GM12801 (cell line): ENCODE results near the gene PRDM16.

ENCODE experiments used
- CTCF ChIP-seq: IDR thresholded peaks from one replicate; pipeline ENCODE4 v1.5.1; 2011; ENCODE audit warnings: control low read depth; ENCODE audit not compliant: insufficient read length; ENCODE audit errors: extremely low read depth

PRDM16 gene

DNA sequence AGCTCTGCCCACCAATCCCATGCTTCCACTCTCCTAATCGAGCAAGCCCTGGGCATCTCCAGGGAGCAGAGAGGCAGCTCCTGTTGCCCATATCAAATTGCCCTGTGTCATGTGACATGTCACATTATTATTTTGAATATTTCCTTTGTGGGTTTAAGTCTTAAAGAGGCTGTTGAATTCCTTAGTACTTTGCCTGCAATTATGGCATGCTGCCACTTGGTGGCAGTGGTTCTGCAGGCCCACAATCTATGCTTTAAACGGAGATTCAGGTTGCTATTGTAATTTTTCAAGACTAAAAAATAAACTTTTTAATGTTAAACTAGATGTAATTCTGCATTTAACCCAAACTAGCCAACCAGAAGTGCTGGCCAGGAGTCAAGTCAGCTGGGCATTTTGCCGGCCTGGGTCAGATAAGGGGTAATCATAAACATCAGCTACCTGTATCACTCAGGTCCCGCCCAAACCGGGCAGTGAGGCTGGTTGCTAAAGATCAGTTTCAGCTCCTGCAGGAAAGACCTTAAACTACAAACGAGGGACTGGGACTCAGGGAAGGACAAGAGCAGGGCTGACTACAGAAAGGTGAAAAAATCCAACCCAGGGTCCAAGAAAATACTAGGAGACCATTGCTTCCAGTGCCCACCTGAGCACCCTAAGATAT, 348.2 kb downstream of the PRDM16 start:
- no peak for TF ChIP-seq CTCF

- TF ChIP-seq CTCF, result no peak
Measured at GRCh38 chr1:3417934-3418333, 348.9 kb downstream of the PRDM16 start.

DNA sequence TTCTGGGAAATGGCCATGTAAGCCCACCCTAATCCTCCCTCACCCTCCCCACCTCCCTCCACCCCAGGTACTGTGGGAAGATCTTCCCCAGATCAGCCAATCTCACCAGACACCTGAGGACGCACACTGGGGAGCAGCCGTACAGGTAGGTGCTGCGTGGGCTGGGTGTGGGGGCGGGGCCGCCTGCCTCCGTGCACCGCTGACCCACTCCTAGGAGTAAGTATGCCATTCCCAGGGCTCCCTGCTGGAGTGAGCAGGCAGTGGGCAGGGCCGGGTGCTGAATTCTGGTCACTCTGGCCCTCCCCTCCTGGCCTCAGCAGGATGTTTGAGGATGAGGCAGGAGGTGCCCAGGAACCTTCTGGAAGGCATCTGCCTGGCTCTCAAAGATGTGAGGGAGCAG, 349.6 kb downstream of the PRDM16 start:
- no peak for TF ChIP-seq CTCF

DNA sequence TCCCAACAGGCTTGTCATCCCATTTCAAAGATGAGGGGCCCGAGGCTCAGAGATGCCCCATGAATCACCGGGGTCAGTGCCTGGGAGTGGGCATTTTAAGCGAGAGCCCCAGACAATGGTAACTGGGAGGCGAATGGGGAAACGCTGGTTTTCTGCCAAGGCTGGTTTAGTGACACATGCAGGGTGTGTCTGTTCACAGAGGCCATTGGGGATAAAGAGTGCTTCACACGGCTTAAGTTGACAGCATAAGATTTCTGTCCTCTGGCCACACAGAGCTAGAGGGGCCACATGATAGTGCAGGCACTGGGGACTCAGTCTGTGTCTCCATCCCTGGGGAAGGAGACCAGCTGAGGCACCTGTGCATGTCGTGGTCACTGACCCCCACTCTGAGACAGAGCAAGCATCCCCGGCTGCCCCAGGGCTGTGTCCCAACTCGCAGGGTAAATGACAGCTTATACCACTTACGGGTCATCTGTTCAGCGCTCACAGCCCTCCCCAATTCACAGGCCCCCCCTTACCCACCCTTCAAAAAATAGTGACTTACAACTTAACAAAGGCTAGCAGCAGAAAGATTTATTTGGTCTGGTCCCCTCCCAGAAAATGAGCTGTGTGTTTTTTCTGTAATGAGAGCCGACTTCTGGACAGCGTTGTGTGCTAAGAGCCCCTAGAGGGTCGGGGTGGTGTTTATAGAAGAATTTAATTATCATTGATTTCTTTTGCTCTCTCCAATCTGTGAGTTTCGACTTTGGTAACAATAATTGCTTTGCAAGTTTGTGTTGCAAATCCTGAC, 350.6 kb downstream of the PRDM16 start:
- no peak for TF ChIP-seq CTCF

- no peak for TF ChIP-seq CTCF
Measured at GRCh38 chr1:3420218-3420951, 351.4 kb downstream of the PRDM16 start.

DNA sequence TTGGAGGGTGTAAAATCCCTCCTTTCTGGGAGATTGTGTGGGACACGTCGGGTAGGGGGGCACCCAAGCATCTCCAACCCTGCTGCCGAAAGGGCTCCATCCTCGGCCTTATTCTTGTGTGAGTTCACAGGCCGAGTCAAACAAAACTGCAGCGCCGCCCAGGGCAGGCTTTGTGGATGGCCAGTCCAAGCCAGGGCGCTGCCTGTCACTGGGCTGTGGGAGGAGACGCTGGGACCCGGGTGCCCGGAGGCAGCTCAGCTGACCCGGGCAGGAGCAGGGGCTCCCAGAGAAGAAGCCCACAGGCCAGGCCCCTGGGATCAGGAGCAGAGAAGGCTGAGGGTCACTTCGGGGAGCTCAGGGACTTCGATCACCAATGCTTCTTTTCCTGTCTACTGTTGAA, 353.6 kb downstream of the PRDM16 start:
- TF ChIP-seq CTCF, result no peak

DNA sequence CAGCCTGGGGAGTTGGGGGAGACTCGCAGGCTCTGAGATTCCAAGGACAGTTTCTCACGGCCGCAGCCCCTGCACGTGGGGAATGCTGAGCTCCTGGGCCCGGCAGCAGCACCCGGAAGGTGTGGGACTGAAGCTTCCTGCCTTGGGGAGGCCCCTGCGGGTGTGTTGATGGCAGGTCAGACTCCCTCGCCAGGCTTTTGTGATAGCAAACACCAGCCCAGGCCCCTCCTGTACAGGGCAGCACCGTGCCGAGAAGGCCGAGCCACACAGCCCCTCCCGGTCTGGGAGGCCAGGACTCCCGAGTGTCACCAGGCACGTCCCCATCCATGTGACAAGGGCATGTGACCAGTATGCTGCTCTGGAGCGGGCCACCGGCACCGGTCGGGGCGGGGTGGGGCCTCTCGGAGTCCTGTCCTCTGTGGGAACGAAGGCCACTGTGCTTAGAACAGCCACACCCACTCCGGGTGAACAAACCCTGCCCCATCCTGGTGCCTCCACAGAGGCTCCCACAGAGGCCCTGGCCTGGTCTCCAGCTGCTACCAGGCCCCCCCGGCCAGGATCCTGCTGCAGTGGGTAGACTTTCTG, 354.3 kb downstream of the PRDM16 start:
- no peak for TF ChIP-seq CTCF
